HepG2 (cell line): ENCODE results near the gene PPP2R1B. TPM values are rescaled to one million over a fixed set of nuclear protein-coding genes. Genes with fewer than 3 reads are reported as not detected.

Source experiments
- ATAC-seq: fragments of 200-7000 bp; cut with Tn5 transposase; 3 replicates; pipeline ENCODE4 v1.9.1; 2020; ENCODE audit warnings: mild to moderate bottlenecking, moderate library complexity
- BruUV-seq: library from RNA; stranded (reverse); fragments of 400-500 nt; replicated peaks from 2 replicates; lab custom pipeline; 2021; lab: Mats Ljungman, UMichigan
- CTCF ChIA-PET: fragments of 300-600 bp; formaldehyde crosslinking; extraction: SDS; loops from one replicate; lab custom pipeline; 2021; ENCODE audit warnings: low total read pairs, inconsistent platforms, low intra/inter-chr PET ratio; lab: Yijun Ruan, JAX
- POLR2A ChIA-PET: fragments of 350-600 bp; sonication (Branson Sonifier 250); formaldehyde crosslinking; loops from one replicate; lab custom pipeline; 2020; ENCODE audit warnings: antibody characterized with exemption, inconsistent platforms; lab: Yijun Ruan, JAX
- DNase-seq: peaks from one replicate; pipeline ENCODE4 v3.0.0-alpha.2; 2015; ENCODE audit warnings: low spot score
- FAIRE-seq: peaks from 3 replicates; lab custom pipeline; 2011; peaks lifted over from hg19 to GRCh38; lab: Jason Lieb, UNC
- H2AFZ ChIP-seq: one replicate; pipeline ENCODE4 v1.6.1; 2011; ENCODE audit warnings: low read length, inconsistent platforms
- H3K27ac ChIP-seq: fragments of 300-600 bp; 3 replicates; pipeline ENCODE4 v1.8.0; 2011; ENCODE audit warnings: mixed run types, mild to moderate bottlenecking, mixed read lengths, low read length, inconsistent platforms; ENCODE audit not compliant: insufficient read depth; ENCODE audit errors: extremely low read length
- H3K27me3 ChIP-seq, 2 experiments: fragments of 200-600 bp in 1 of 2; 2 replicates in 1 of 2; 3 replicates in 1 of 2; pipeline versions ENCODE4 v1.6.0 to v1.8.0; 2011; ENCODE audit warnings: low read length in 2 of 2, mild to moderate bottlenecking in 2 of 2, moderate library complexity in 2 of 2, inconsistent platforms in 1 of 2; ENCODE audit not compliant: insufficient read depth in 2 of 2, control insufficient read depth in 1 of 2
- H3K36me3 ChIP-seq, 2 experiments: fragments of 200-600 bp in 1 of 2; replicated peaks in 1 of 2; 2 replicates in 1 of 2; 3 replicates in 1 of 2; pipeline versions ENCODE4 v1.5.1 to v1.8.0; 2011; ENCODE audit warnings: low read length in 2 of 2, inconsistent platforms in 1 of 2; ENCODE audit not compliant: insufficient read depth in 2 of 2, control insufficient read depth in 1 of 2
- H3K4me1 ChIP-seq: 2 replicates; pipeline ENCODE4 v1.5.1; 2012; ENCODE audit warnings: low read length, inconsistent platforms; ENCODE audit not compliant: insufficient read depth
- H3K4me2 ChIP-seq: 2 replicates; pipeline ENCODE4 v1.6.0; 2011; ENCODE audit warnings: low read depth, low read length, inconsistent platforms
- H3K4me3 ChIP-seq, 3 experiments: fragments of 200-600 bp in 1 of 3; sonication (generic), shearing (Covaris generic) in 1 of 3; replicated peaks in 1 of 3; 2 replicates each; pipeline ENCODE4 v1.5.1; 2011 to 2016; ENCODE audit warnings: low read length in 3 of 3, inconsistent platforms in 2 of 3, low read depth in 2 of 3, mild to moderate bottlenecking in 2 of 3, control low read depth in 1 of 3, mixed read lengths in 1 of 3; ENCODE audit not compliant: insufficient read depth in 1 of 3
- H3K79me2 ChIP-seq: one replicate; pipeline ENCODE4 v1.6.1; 2011; ENCODE audit warnings: low read length, inconsistent platforms; ENCODE audit not compliant: insufficient read depth
- H3K9ac ChIP-seq: 2 replicates; pipeline ENCODE4 v1.6.0; 2011; ENCODE audit warnings: mild to moderate bottlenecking, low read depth, low read length, inconsistent platforms; ENCODE audit not compliant: insufficient read depth
- H3K9me3 ChIP-seq: 2 replicates; pipeline ENCODE4 v1.5.1; 2012; ENCODE audit warnings: mild to moderate bottlenecking, low read length
- H4K20me1 ChIP-seq: 2 replicates; pipeline ENCODE4 v1.6.0; 2011; ENCODE audit warnings: inconsistent platforms, mild to moderate bottlenecking, low read length, moderate library complexity; ENCODE audit not compliant: insufficient read depth
- ATF3 ChIP-seq: sonication (generic); formaldehyde crosslinking; IDR thresholded peaks from 2 replicates; pipeline ENCODE4 v1.4.0; 2020; ENCODE audit warnings: missing genetic modification reagents
- BRCA1 ChIP-seq: sonication (generic); formaldehyde crosslinking; IDR thresholded peaks from 2 replicates; pipeline ENCODE4 v1.4.0; 2020; ENCODE audit warnings: missing genetic modification reagents
- CBX5 ChIP-seq: sonication (generic); formaldehyde crosslinking; IDR thresholded peaks from 2 replicates; pipeline ENCODE4 v1.4.0; 2020; ENCODE audit warnings: missing genetic modification reagents, borderline replicate concordance
- CENPT ChIP-seq: sonication (generic); formaldehyde crosslinking; IDR thresholded peaks from 2 replicates; pipeline ENCODE4 v1.8.0; 2022; ENCODE audit warnings: low read depth, mild to moderate bottlenecking, moderate library complexity, missing genetic modification reagents
- CENPX ChIP-seq: sonication (generic); formaldehyde crosslinking; IDR thresholded peaks from 2 replicates; pipeline ENCODE4 v1.9.0; 2021; ENCODE audit warnings: mild to moderate bottlenecking, missing genetic modification reagents, moderate library complexity
- HIVEP1 ChIP-seq: sonication (generic); formaldehyde crosslinking; IDR thresholded peaks from 2 replicates; pipeline ENCODE4 v1.4.0; 2020; ENCODE audit warnings: mild to moderate bottlenecking, missing genetic modification reagents
- IKZF4 ChIP-seq: sonication (generic); formaldehyde crosslinking; IDR thresholded peaks from 2 replicates; pipeline ENCODE4 v1.5.1; 2020; ENCODE audit warnings: borderline replicate concordance, mild to moderate bottlenecking, low read depth, missing genetic modification reagents; ENCODE audit errors: not compliant biosample characterization
- KAT8 ChIP-seq: IDR thresholded peaks from 2 replicates; pipeline ENCODE4 v1.6.1; 2016; ENCODE audit warnings: missing genetic modification reagents, missing compliant biosample characterization
- NFE2 ChIP-seq: sonication (generic); formaldehyde crosslinking; IDR thresholded peaks from 2 replicates; pipeline ENCODE4 v1.4.0; 2020; ENCODE audit warnings: missing genetic modification reagents
- RXRB ChIP-seq: IDR thresholded peaks from 2 replicates; pipeline ENCODE4 v1.6.1; 2016; ENCODE audit warnings: borderline replicate concordance, missing genetic modification reagents, missing compliant biosample characterization
- SMARCC2 ChIP-seq: fragments of 450-650 bp; IDR thresholded peaks from 2 replicates; pipeline ENCODE4 v1.6.1; 2017; ENCODE audit warnings: antibody characterized with exemption, mild to moderate bottlenecking
- ZFP41 ChIP-seq: sonication (generic); formaldehyde crosslinking; IDR thresholded peaks from 2 replicates; pipeline ENCODE4 v1.4.0; 2020; ENCODE audit warnings: mild to moderate bottlenecking, missing genetic modification reagents, borderline replicate concordance
- ZHX2 ChIP-seq, 2 experiments: sonication (generic) in 1 of 2; formaldehyde crosslinking in 1 of 2; IDR thresholded peaks; 2 replicates each; pipeline versions ENCODE4 v1.6.1 to v1.9.0; 2014 to 2022; ENCODE audit warnings: antibody characterized with exemption in 1 of 2, borderline replicate concordance in 1 of 2, inconsistent platforms in 1 of 2, low read depth in 1 of 2, missing genetic modification reagents in 1 of 2
- ZNF451 ChIP-seq: sonication (generic); formaldehyde crosslinking; IDR thresholded peaks from 2 replicates; pipeline ENCODE4 v1.5.0; 2020; ENCODE audit warnings: mild to moderate bottlenecking, missing genetic modification reagents
- ZNF616 ChIP-seq: sonication (generic); formaldehyde crosslinking; IDR thresholded peaks from 2 replicates; pipeline ENCODE4 v1.5.0; 2020; ENCODE audit warnings: low read depth, mild to moderate bottlenecking, missing genetic modification reagents
- WGBS: methylation state at CpG from one replicate; pipeline ENCODE4 v1.1.6; 2017; ENCODE audit warnings: low lambda C conversion rate; 5-methylcytosine and 5-hydroxymethylcytosine counted together
- in situ Hi-C: cut with HindIII; loops from 2 replicates; pipeline ENCODE4 v1.10.0; 2017; ENCODE audit warnings: low pct_unique_long_range_greater_than_20kb; ENCODE audit not compliant: extremely low pct_ligation_motif_present
- intact Hi-C: fragments of 100-400 bp; cut with micrococcal nuclease; formaldehyde crosslinking; loops from one replicate; pipeline ENCODE4 v1.10.0; 2022; ENCODE audit not compliant: unreplicated experiment
- polyA plus RNA-seq, 8 experiments: library from polyadenylated mRNA; depleted of rRNA in 3 of 8; stranded (reverse) in 7 of 8; unstranded in 1 of 8; fragments of >200 nt; fragmentation: Illumina TruSeq in 4 of 8; extraction: Trizol in 4 of 8; gene quantifications; 2 replicates each; pipeline versions ENCODE4 v1.2.1 to v1.2.3, GENCODE V29; 2011 to 2016; ENCODE audit warnings: low read depth in 4 of 8, missing spikeins in 1 of 8, mixed read lengths in 1 of 8; ENCODE audit not compliant: insufficient read depth in 1 of 8
- total RNA-seq, 5 experiments: library from RNA; depleted of rRNA; stranded (reverse); fragments of >200 nt; fragmentation: Illumina TruSeq; extraction: Trizol; gene quantifications; 2 replicates each; pipeline ENCODE4 v1.2.3, GENCODE V29; 2016; ENCODE audit warnings: low read depth in 1 of 5
- TF ChIP-seq, protein P1 (sequence below): sonication (generic); formaldehyde crosslinking; IDR thresholded peaks from 2 replicates; pipeline ENCODE4 v1.8.0; 2022; ENCODE audit warnings: mild to moderate bottlenecking, missing genetic modification reagents, moderate library complexity
- TF ChIP-seq, protein P2 (sequence below): sonication (generic); formaldehyde crosslinking; IDR thresholded peaks from 2 replicates; pipeline ENCODE4 v1.5.0; 2020; ENCODE audit warnings: missing genetic modification reagents

Gene PPP2R1B
- total and polyA plus RNA-seq, 2 of the 13 experiments (the other 11 are each of a cell fraction or from before 2014, with no cell fraction given), result 22.1 to 56.8 TPM

- no peak overlapping the region for H2AFZ ChIP-seq
- H3K4me2 ChIP-seq, result no peak overlapping the region
- H3K4me1 ChIP-seq, result peaks cover 29% of the 10 kb centered on the region
- ChIA-PET CTCF (no interaction called here), POLR2A (no interaction called here)
- in situ Hi-C loops, result no loop called here
- H3K79me2 ChIP-seq, result no peaks in the 10 kb centered on the region
- no TSS peak for BruUV-seq
- intact Hi-C loops, result loop anchor here (5.0 kb wide), 1 partner anchor 89 kb away; the partner anchor contains the start of gene SIK2
- no peak overlapping the region for H3K4me3 ChIP-seq
- H3K9ac ChIP-seq, result no peak overlapping the region
- DNase-seq, result no peak
- no peak overlapping the region for H3K27ac ChIP-seq
- H3K36me3 ChIP-seq, result peaks cover 3 to 32% of the 10 kb centered on the region in 2 experiments
- 98% methylated on average over 2 of the region's 2 CpGs for WGBS
- ATAC-seq, result no peak
- H4K20me1 ChIP-seq, result no peaks in the 10 kb centered on the region
- FAIRE-seq, result no peak
- H3K27me3 ChIP-seq, result no peaks in the 10 kb centered on the region; a peak in 1 of 5 replicates
- H3K9me3 ChIP-seq, result no peaks in the 10 kb centered on the region
- TF ChIP-seq CENPT (CRISPR knock-in tag), result no peak
- TF ChIP-seq IKZF4 (CRISPR knock-in tag), result no peak
- no peak for TF ChIP-seq ZHX2 (IDR thresholded peaks at IDR 0.05; ENCODE audit: low read depth)
- no peak for TF ChIP-seq ZHX2 (CRISPR knock-in tag; IDR thresholded peaks at IDR 0.05; ENCODE audit: borderline replicate concordance)
- no peak for TF ChIP-seq ATF3 (CRISPR knock-in tag)
- TF ChIP-seq ZNF616 (CRISPR knock-in tag), result no peak
- no peak for TF ChIP-seq HIVEP1 (CRISPR knock-in tag)
- no peak for TF ChIP-seq BRCA1 (CRISPR knock-in tag)
- no peak for TF ChIP-seq SMARCC2
- TF ChIP-seq, protein P1, sequence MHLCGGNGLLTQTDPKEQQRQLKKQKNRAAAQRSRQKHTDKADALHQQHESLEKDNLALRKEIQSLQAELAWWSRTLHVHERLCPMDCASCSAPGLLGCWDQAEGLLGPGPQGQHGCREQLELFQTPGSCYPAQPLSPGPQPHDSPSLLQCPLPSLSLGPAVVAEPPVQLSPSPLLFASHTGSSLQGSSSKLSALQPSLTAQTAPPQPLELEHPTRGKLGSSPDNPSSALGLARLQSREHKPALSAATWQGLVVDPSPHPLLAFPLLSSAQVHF (CRISPR knock-in tag), result no peak
- no peak for TF ChIP-seq CENPX (CRISPR knock-in tag)
- TF ChIP-seq ZNF451 (CRISPR knock-in tag), result no peak
- TF ChIP-seq KAT8, result no peak
- TF ChIP-seq ZFP41, result no peak
- TF ChIP-seq CBX5 (CRISPR knock-in tag), result no peak
- TF ChIP-seq, protein P2, sequence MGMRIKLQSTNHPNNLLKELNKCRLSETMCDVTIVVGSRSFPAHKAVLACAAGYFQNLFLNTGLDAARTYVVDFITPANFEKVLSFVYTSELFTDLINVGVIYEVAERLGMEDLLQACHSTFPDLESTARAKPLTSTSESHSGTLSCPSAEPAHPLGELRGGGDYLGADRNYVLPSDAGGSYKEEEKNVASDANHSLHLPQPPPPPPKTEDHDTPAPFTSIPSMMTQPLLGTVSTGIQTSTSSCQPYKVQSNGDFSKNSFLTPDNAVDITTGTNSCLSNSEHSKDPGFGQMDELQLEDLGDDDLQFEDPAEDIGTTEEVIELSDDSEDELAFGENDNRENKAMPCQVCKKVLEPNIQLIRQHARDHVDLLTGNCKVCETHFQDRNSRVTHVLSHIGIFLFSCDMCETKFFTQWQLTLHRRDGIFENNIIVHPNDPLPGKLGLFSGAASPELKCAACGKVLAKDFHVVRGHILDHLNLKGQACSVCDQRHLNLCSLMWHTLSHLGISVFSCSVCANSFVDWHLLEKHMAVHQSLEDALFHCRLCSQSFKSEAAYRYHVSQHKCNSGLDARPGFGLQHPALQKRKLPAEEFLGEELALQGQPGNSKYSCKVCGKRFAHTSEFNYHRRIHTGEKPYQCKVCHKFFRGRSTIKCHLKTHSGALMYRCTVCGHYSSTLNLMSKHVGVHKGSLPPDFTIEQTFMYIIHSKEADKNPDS (CRISPR knock-in tag), result no peak
- TF ChIP-seq RXRB, result no peak
- TF ChIP-seq NFE2, result no peak
Measured at GRCh38 chr11:111691176-111691575, 75.0 kb downstream of the PPP2R1B start.
